SK-N-SH treated with all-trans-retinoic acid at 6 μM for 48 hours (cell line): ENCODE results near the gene PBX1.

Source experiments
- RARB ChIP-seq: fragments of 250-450 bp; sonication (Bioruptor Pico); IDR thresholded peaks from 2 replicates; pipeline ENCODE4 v1.8.0; 2021; ENCODE audit warnings: mild to moderate bottlenecking, moderate library complexity
- TCF4 ChIP-seq: fragments of 250-450 bp; sonication (Bioruptor Pico); IDR thresholded peaks from 2 replicates; pipeline ENCODE4 v1.8.0; 2021; ENCODE audit warnings: mild to moderate bottlenecking, moderate library complexity, borderline replicate concordance
- TOX ChIP-seq: fragments of 250-450 bp; sonication (Bioruptor Pico); IDR thresholded peaks from 2 replicates; pipeline ENCODE4 v1.8.0; 2021; ENCODE audit warnings: mild to moderate bottlenecking, moderate library complexity, borderline replicate concordance
- ZFP30 ChIP-seq: fragments of 450-650 bp; formaldehyde crosslinking; IDR thresholded peaks from 2 replicates; pipeline ENCODE4 v1.5.0; 2022; ENCODE audit warnings: mild to moderate bottlenecking, moderate library complexity
- ZNF70 ChIP-seq: fragments of 450-650 bp; formaldehyde crosslinking; IDR thresholded peaks from 2 replicates; pipeline ENCODE4 v1.5.0; 2020; ENCODE audit warnings: mild to moderate bottlenecking, moderate library complexity
- TF ChIP-seq, protein P1 (sequence below): fragments of 250-450 bp; sonication (Bioruptor Pico); IDR thresholded peaks from 2 replicates; pipeline ENCODE4 v1.8.0; 2021; ENCODE audit warnings: low read depth, mild to moderate bottlenecking, moderate library complexity, borderline replicate concordance
- TF ChIP-seq, protein P2 (sequence below): fragments of 250-450 bp; sonication (Bioruptor Pico); IDR thresholded peaks from 2 replicates; pipeline ENCODE4 v1.8.0; 2020; ENCODE audit warnings: mild to moderate bottlenecking, moderate library complexity, borderline replicate concordance

DNA sequence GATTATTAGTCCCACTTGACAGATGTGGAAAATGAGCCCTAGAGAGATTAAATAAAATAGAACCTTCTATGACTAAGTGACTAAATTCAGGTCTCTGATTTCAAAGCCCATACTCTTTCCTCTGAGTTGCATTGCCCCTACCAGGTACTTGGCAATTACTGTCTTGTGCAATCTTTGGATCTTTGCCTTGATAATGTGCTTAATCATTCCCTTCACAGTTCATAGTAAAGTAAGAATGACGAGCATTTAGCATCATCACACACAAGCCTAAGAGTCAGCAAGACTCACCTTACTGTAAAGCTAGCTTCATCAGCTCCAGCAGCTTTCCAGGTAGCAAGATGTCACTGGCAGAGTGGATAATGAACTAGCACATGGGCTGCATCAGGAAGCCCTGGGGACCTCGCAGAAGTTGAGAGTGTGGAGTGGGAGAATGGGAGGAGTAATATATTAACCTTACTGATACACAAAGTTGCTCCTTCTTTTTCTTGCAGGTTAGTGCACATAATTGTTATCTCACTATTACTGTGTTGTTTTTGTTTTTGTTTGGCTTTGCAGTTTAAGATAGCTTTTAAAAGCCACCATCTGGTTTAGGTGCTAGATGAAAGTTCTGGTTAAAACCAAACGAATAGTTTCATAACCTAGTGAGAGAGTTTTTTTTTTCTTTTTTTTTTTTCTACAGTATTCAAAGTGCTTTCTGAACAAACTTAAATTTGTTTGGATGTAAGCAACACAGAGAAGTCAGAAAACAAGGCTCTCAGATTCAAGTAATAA is 71.8 kb downstream of the PBX1 start:
- TF ChIP-seq ZNF70 (CRISPR knock-in tag), result no peak
- TF ChIP-seq, protein P1, sequence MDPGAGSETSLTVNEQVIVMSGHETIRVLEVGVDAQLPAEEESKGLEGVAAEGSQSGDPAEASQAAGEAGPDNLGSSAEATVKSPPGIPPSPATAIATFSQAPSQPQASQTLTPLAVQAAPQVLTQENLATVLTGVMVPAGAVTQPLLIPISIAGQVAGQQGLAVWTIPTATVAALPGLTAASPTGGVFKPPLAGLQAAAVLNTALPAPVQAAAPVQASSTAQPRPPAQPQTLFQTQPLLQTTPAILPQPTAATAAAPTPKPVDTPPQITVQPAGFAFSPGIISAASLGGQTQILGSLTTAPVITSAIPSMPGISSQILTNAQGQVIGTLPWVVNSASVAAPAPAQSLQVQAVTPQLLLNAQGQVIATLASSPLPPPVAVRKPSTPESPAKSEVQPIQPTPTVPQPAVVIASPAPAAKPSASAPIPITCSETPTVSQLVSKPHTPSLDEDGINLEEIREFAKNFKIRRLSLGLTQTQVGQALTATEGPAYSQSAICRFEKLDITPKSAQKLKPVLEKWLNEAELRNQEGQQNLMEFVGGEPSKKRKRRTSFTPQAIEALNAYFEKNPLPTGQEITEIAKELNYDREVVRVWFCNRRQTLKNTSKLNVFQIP, result no peak
- TF ChIP-seq, protein P2, sequence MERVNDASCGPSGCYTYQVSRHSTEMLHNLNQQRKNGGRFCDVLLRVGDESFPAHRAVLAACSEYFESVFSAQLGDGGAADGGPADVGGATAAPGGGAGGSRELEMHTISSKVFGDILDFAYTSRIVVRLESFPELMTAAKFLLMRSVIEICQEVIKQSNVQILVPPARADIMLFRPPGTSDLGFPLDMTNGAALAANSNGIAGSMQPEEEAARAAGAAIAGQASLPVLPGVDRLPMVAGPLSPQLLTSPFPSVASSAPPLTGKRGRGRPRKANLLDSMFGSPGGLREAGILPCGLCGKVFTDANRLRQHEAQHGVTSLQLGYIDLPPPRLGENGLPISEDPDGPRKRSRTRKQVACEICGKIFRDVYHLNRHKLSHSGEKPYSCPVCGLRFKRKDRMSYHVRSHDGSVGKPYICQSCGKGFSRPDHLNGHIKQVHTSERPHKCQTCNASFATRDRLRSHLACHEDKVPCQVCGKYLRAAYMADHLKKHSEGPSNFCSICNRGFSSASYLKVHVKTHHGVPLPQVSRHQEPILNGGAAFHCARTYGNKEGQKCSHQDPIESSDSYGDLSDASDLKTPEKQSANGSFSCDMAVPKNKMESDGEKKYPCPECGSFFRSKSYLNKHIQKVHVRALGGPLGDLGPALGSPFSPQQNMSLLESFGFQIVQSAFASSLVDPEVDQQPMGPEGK, result no peak
- no peak for TF ChIP-seq TCF4 (CRISPR knock-in tag)
- no peak for TF ChIP-seq TOX (CRISPR knock-in tag)
- TF ChIP-seq ZFP30 (CRISPR knock-in tag), result no peak
- TF ChIP-seq RARB, result no peak
